ENCODE data around the gene ATP2B2.

Gene ATP2B2

DNA sequence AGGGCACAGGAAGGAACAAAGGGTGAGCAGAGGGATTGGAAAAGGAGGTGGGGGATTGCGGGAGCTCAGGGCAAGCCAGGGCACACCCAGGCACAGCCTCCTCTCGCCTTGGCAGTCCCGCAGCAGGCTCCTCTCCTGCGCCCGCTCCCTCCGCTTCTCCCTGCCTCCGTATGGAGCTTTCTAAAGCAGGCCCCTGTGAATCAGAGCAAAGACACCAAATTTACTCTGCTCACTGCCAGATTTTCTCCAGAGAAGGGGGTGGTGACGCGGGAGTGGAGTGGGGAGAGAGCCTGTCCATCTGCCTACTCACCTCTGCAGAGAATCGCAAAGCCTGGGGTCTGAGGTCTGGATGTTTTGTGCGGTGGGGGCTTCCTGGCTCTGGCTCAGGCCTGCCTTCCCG lies 20.0 kb downstream of the ATP2B2 start:
- TF ChIP-seq POLR2A (IDR thresholded peaks at IDR 0.05; ENCODE audit: low read length), result no peak
- DNase-seq, result no peak

DNA sequence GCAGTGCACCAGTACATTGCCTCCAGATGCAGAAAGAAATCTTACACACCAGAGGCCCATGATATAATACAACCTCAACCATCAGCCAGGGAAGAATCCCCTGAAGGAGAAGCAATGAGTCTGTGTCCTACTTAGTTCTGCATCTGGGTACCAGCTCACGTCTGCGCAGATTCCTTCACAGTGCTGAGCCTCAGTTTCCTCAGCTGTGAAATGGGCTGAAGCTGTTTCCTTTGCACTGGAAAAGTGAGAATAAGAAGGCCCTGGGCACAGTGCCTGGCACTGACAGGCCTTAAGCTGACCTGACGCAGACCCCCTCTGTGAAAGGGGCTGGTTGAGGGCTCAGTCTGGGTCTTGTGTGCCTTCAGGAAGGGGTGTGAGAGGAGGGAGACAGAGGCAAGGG lies 20.7 kb downstream of the ATP2B2 start:
- DNase-seq, result no peak
- TF ChIP-seq GATA1 (IDR thresholded peaks at IDR 0.05; ENCODE audit: low read depth, low read length) (no peak), POLR2A (IDR thresholded peaks at IDR 0.05; ENCODE audit: low read length) (no peak)

DNA sequence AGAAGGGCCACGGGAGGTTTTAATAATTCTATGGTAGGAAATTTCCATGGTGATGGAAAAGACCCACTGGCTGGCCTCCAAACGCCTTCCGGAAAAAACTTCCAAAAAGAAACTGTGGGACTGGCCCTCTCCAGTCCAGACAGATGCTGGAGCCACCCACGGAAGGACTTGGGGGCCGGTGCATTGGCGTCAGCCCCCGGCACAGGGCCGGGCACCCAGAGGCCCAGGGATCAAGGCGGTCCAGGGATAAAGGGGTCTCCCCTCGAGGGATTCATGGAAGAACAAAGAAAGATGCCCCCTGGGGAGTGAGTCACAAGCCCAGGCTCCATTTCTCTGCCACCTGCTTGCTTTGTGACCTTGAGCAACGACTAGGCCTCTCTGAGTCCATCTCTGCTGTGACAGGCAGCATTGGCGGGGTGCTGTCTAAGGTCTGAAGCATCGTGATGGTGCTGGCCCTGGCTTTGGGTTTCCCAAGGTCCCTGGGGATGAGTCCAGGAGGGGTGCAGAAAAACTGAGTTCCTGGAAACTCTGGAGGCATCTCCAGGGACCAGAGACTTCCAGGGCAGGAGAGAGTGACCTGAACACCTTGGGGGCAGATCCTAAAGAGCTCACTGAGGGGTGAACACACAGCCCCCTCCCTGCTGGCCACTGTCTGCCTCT lies 21.6 kb downstream of the ATP2B2 start:
- DNase-seq, result no peak
- no peak for TF ChIP-seq GATA1 (IDR thresholded peaks at IDR 0.05; ENCODE audit: low read depth, low read length)
- TF ChIP-seq POLR2A (IDR thresholded peaks at IDR 0.05; ENCODE audit: low read length), result no peak

DNA sequence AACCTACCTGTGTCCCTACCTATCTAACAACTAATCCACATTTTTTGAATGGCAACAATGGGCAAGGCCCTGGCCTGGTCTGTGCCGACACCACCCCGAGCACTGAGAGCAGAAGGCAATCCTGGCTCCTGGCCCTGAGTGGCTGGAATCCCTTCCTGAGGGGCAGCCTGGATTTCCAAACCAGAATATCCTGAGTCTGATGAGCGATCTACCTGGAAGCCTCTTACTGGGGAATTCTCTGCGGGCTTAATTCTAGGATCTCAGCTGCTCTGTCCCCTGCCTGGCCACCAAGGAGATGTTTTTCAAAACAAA lies 22.1 kb downstream of the ATP2B2 start:
- DNase-seq, result no peak
- TF ChIP-seq GATA1 (IDR thresholded peaks at IDR 0.05; ENCODE audit: low read depth, low read length) (no peak), POLR2A (IDR thresholded peaks at IDR 0.05; ENCODE audit: low read length) (no peak)

DNA sequence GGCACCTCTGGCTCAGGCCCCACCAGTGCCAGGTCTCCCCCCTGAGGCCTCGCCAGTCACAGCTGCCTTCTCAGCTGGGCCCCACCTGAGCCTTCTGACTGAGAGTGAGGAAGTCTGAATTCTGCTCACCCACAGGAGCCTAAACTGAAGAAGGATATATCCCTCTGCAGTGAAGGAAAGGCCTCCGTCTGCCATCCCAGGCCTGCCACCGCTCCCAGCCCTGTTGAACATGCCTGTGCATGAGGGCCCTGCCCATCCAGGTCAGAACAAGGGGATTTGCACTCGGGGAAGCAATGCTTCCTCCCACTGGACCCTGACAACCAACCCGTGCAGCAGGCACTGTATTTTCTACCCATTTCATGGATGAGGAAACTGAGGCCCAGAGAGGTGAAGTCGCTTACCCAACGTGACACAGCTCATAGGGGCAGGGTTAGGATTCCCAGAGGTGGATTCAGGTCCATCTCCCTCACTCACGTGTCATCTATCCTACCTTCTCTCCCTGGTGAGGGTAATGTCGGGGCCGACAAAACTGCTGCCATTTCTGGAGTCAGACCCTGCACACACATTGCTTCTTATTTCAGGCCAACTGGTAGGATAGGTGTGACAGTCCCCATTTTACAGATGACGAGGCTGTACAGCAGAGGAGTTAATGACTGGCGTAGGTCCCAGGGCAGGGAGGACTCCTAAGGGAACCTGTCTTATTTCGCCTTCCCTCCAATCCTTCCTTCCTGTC lies 22.6 kb downstream of the ATP2B2 start:
- TF ChIP-seq GATA1 (IDR thresholded peaks at IDR 0.05; ENCODE audit: low read depth, low read length) (no peak), POLR2A (IDR thresholded peaks at IDR 0.05; ENCODE audit: low read length) (no peak)
- DNase-seq, result no peak

DNA sequence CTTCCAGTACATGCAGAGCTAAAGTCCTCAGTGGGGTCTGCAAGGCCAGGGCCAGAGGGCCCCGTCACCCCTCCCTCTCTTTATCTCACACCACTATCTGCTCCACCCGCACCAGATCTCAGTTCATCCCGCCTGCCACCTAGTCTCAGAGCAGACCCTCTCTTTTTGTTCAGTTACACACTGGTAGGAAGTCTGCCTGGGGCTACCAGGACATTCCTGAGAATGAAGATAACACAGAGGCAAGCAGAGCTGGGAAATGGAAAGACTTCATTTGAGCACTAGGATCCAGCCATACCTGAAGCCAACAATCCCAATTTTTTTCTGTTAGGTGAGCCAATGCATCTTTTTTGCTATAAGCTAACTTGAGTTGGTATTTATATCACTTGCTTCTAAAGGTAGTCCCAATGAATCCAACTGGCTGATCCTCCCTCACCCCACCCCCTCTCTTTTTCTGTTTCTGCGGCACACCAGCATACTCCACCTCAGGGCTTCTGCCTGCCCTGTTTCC lies 24.5 kb downstream of the ATP2B2 start:
- no peak for TF ChIP-seq POLR2A (IDR thresholded peaks at IDR 0.05; ENCODE audit: low read length)
- TF ChIP-seq GATA1 (IDR thresholded peaks at IDR 0.05; ENCODE audit: low read depth, low read length), result no peak
- DNase-seq, result no peak

DNA sequence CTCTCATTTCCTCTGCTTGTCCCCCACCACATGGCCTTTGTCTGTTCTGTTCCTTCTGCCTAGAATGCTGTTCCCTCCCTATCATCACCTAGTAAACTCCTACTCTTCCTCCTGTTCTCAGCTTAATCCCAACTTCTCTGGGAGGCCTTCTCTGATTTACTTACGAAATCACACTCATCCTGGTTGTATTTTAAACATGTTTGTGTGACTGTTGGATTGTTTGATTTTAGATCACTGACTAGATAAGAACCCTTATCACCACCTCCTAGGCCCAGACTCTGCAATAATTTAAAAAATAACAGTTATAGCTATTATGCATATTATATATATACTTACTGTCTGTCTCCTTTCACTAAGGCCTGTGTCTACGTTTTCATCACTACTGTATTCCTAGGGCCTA lies 26.1 kb downstream of the ATP2B2 start:
- DNase-seq, result no peak
- TF ChIP-seq GATA1 (IDR thresholded peaks at IDR 0.05; ENCODE audit: low read depth, low read length) (no peak), POLR2A (IDR thresholded peaks at IDR 0.05; ENCODE audit: low read length) (no peak)

DNA sequence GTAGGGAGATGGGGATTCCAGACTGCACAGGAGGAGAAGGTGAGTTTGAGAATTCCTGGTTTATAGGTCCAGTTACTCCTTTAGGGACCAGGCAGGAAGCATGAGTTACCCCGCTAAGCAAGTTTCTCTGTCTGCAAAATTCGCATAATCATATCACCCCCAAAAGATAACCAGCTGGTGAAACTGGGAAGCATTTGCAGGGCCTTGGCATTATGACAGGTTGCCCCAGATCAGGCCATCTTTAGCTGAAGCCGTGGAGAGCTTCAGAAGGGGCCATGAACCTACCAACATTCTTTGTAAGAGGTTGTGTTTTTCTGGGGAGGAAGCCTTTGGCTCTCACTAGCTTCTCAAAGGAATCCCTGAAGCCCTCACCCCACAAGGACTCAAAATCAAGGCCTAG lies 29.4 kb downstream of the ATP2B2 start:
- no peak for TF ChIP-seq POLR2A (IDR thresholded peaks at IDR 0.05; ENCODE audit: low read length)
- TF ChIP-seq GATA1 (IDR thresholded peaks at IDR 0.05; ENCODE audit: low read depth, low read length), result no peak
- no peak for DNase-seq

DNA sequence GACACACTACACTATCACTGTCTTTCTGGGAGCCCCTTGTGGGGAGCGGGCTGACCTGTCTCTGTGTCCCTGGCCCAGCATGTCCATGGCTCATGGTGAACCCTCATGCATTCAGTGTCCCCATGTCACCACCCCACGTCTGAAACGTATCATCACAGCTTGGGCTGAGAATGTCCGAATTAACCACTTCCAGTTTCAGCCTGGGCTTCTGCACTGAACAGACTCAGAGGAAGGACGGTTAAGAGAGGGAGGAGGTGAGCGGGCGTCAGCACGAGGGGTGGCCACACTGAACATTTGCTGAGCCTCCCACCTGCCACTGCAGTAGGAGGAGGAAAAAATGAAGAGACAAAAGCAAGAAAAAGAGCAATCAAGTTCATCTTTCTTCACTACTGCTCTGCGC lies 30.5 kb downstream of the ATP2B2 start:
- TF ChIP-seq GATA1 (IDR thresholded peaks at IDR 0.05; ENCODE audit: low read depth, low read length), result no peak
- no peak for TF ChIP-seq POLR2A (IDR thresholded peaks at IDR 0.05; ENCODE audit: low read length)
- DNase-seq, result no peak

DNA sequence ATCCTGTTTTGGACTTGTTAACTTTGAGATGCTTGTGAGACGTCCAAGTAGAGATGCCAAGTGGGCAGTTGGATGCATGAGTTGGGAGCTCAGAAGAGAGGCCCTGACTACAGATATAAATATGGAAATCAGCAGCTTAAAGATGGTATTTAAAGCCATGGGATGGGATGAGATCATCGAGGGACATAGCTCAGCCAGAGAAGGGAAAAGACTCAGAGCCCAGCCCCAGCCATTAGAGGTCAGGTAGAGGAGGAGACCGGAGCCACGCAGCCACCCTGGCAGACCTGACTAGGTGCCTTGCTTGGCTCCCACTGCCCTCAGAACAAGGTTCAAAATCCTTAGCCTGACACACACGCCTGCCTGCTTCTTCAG lies 31.1 kb downstream of the ATP2B2 start:
- TF ChIP-seq POLR2A (IDR thresholded peaks at IDR 0.05; ENCODE audit: low read length) (no peak), GATA1 (IDR thresholded peaks at IDR 0.05; ENCODE audit: low read depth, low read length) (no peak)

DNA sequence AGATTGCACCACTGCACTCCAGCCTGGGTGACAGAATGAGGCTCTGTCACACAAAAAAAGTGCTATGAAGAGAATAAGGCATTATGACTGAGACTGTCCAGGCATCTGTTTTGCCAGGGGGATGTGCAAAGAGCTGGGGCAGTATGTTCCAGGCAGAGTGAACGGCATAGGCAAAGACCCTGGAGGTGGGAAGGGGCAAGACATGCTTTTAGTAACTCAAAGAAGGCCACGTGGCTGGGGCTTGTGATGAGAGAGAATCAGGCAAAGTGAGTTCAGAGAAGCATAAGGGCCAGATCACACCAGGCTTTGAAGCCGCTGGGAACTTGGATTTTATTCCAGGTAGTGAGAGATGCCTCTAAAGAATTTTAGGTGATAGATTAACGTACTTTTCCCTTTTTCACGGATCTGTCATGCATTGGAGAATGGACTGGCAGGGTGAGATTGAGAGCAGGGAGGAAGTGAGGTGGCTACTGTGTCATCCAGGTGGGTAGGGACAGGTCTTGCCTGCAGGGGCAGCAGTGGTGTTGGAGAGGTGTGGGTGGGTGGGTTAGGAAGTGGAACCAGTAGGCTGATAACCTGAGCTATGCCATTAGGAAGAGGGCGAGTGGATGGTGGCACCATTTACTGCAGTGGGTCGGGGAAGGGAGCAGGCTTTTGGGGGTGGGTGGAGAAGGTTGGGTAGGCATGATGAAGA lies 31.7 kb downstream of the ATP2B2 start:
- TF ChIP-seq GATA1 (IDR thresholded peaks at IDR 0.05; ENCODE audit: low read depth, low read length) (no peak), POLR2A (IDR thresholded peaks at IDR 0.05; ENCODE audit: low read length) (no peak)
- no peak for DNase-seq

More for the DNA sequence above, 31.1 kb downstream of the ATP2B2 start:
- DNase-seq, result no peak

DNA sequence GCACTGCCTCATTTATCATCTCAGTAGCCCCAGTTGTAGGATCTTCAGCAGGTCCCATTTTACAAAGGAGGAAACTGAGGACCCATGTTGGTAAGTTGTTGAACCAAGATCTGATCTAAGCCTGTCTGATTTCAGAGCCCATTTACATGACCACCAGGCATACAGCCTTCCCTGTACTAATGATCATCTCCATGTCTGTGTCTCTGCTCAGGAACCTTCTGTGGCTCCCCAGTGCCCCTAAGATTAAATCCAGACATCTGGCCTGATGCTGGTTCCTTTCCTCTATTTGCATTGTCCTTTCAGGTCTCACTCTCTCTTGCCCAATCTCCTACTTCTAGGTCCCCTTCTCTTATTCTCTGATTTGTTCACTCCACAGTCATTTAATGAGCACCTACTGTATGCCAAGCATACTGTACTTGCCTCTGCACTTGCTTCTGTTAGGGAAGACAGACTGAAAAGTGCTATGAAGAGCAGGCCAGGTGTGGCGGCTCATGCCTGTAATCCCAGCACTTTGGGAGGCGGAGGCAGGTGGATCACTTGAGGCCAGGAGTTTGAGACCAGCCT lies 32.4 kb downstream of the ATP2B2 start:
- no peak for DNase-seq
- TF ChIP-seq GATA1 (IDR thresholded peaks at IDR 0.05; ENCODE audit: low read depth, low read length) (no peak), POLR2A (IDR thresholded peaks at IDR 0.05; ENCODE audit: low read length) (no peak)

DNA sequence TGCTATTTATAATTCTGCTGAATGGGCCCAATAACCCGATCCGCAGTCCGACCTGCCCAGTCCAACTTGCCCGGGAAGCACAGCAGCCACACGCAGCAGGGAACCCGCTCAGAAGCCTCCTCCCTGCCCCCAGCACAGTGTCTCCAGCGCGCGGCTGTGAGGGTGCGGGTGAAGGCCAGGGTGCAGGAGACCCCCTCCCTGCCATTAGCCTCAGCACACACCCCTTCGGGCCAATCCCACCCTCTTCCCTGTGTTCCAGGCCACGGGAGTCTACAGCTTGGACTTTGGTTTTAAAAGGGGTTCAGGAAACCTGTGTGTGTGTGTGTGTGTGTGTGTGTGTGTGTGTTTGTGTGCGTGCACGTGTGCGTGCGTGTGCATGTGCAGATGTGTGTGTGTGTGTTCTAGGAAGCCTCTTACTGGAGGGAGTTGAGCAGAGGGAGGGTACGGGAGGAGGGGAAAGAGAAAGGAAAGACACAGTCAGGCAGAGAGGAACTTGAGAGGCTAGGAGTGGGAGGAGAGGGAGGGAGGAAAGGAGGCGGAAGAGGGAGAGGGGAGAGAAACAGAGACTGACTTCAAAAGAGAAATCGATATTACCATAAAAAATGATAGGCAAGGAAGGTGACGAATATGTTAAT lies 34.2 kb downstream of the ATP2B2 start:
- no peak for DNase-seq
- TF ChIP-seq POLR2A (IDR thresholded peaks at IDR 0.05; ENCODE audit: low read length) (no peak), GATA1 (IDR thresholded peaks at IDR 0.05; ENCODE audit: low read depth, low read length) (no peak)

Measured in erythroblast (primary cell).